SK-N-SH (cell line): Measurements from ENCODE around the gene ARPIN. TPM values are rescaled to one million over a fixed set of nuclear protein-coding genes. Genes with fewer than 3 reads are reported as not detected.
A peak's percentile ranks its signal among the peaks of the same experiment; 100 is the strongest.

Source experiments
- CTCF ChIA-PET: fragments of 300-600, 350-600 bp; formaldehyde crosslinking; extraction: SDS; loops from one replicate; lab custom pipeline; 2021; lab: Yijun Ruan, JAX
- POLR2A ChIA-PET: fragments of 350-600 bp; sonication (Branson Sonifier 250); formaldehyde crosslinking; extraction: SDS; loops from one replicate; lab custom pipeline; 2020; ENCODE audit warnings: antibody characterized with exemption, inconsistent platforms; lab: Yijun Ruan, JAX
- DNase-seq: peaks from one replicate; pipeline ENCODE4 v3.0.0; 2012
- H2AFZ ChIP-seq: fragments of 200-600 bp; sonication (generic); 2 replicates; pipeline ENCODE4 v1.8.1; 2016; ENCODE audit warnings: antibody characterized with exemption, mild to moderate bottlenecking, low read depth
- H3F3A ChIP-seq: fragments of 200-600 bp; sonication (generic); replicated peaks from 2 replicates; pipeline ENCODE3; 2016; ENCODE audit warnings: antibody characterized with exemption, mild to moderate bottlenecking; ENCODE audit not compliant: insufficient read depth
- H3K27ac ChIP-seq, 2 experiments: fragments of 200-500 bp in 1 of 2; fragments of 200-600 bp in 1 of 2; sonication (Bioruptor generic) in 1 of 2; sonication (generic), shearing (Covaris generic) in 1 of 2; 2 replicates each; pipeline versions ENCODE4 v1.5.1 to v1.6.1; 2014 to 2016; ENCODE audit warnings: low read depth in 2 of 2, inconsistent platforms in 1 of 2, low read length in 1 of 2, mild to moderate bottlenecking in 1 of 2, mixed read lengths in 1 of 2
- H3K27me3 ChIP-seq: fragments of 200-600 bp; sonication (generic), shearing (Covaris generic); 2 replicates; pipeline ENCODE4 v1.6.1; 2016; ENCODE audit warnings: mixed run types; ENCODE audit not compliant: insufficient read depth
- H3K36me3 ChIP-seq, 2 experiments: fragments of 200-500 bp in 1 of 2; fragments of 200-600 bp in 1 of 2; sonication (Bioruptor generic) in 1 of 2; sonication (generic) in 1 of 2; replicated peaks in 1 of 2; 2 replicates each; pipeline versions ENCODE3 to v1.5.1; 2014 to 2016; ENCODE audit warnings: low read length in 1 of 2, mild to moderate bottlenecking in 1 of 2; ENCODE audit not compliant: insufficient read depth in 2 of 2, control insufficient read depth in 1 of 2
- H3K4me1 ChIP-seq, 2 experiments: fragments of 200-500 bp in 1 of 2; fragments of 200-600 bp in 1 of 2; sonication (Bioruptor generic) in 1 of 2; sonication (generic), shearing (Covaris generic) in 1 of 2; 2 replicates each; pipeline versions ENCODE4 v1.5.1 to v1.6.1; 2014 to 2016; ENCODE audit warnings: low read depth in 1 of 2, low read length in 1 of 2, mixed run types in 1 of 2; ENCODE audit not compliant: insufficient read depth in 2 of 2, control insufficient read depth in 1 of 2
- H3K4me2 ChIP-seq: fragments of 200-600 bp; sonication (generic), shearing (Covaris generic); 2 replicates; pipeline ENCODE4 v1.6.1; 2017; ENCODE audit warnings: mixed run types
- H3K4me3 ChIP-seq, 2 experiments: fragments of 200-500 bp in 1 of 2; fragments of 200-600 bp in 1 of 2; sonication (Bioruptor generic) in 1 of 2; sonication (generic), shearing (Covaris generic) in 1 of 2; 2 replicates each; pipeline versions ENCODE4 v1.5.1 to v1.8.1; 2014 to 2016; ENCODE audit warnings: low read depth in 2 of 2, inconsistent platforms in 1 of 2, low read length in 1 of 2, mild to moderate bottlenecking in 1 of 2, mixed read lengths in 1 of 2, moderate library complexity in 1 of 2
- H3K79me2 ChIP-seq: fragments of 200-600 bp; sonication (generic); 2 replicates; pipeline ENCODE4 v1.8.1; 2017; ENCODE audit warnings: mild to moderate bottlenecking; ENCODE audit not compliant: insufficient read depth
- H3K9ac ChIP-seq: fragments of 200-600 bp; sonication (generic); 2 replicates; pipeline ENCODE4 v1.6.1; 2017; ENCODE audit warnings: mixed run types
- H3K9me2 ChIP-seq: fragments of 200-600 bp; sonication (generic); 2 replicates; pipeline ENCODE4 v1.6.1; 2017; ENCODE audit warnings: mixed run types
- H3K9me3 ChIP-seq: fragments of 200-600 bp; sonication (generic); 2 replicates; pipeline ENCODE4 v1.6.1; 2017; ENCODE audit warnings: mixed run types, mild to moderate bottlenecking, moderate library complexity
- H4K20me1 ChIP-seq: fragments of 200-600 bp; sonication (generic); 2 replicates; pipeline ENCODE4 v1.6.1; 2017; ENCODE audit warnings: mild to moderate bottlenecking, mixed run types; ENCODE audit not compliant: insufficient read depth
- CHD2 ChIP-seq: fragments of 150-350 bp; IDR thresholded peaks from 2 replicates; pipeline ENCODE4 v1.6.1; 2018; ENCODE audit warnings: low read length; ENCODE audit not compliant: partially characterized antibody
- ELF1 ChIP-seq: IDR thresholded peaks from 2 replicates; pipeline ENCODE4 v1.4.0; 2012
- EP300 ChIP-seq, 2 experiments: IDR thresholded peaks; 2 replicates each; pipeline versions ENCODE4 v1.4.0 to v1.6.1; 2012; ENCODE audit warnings: borderline replicate concordance in 1 of 2, low read depth in 1 of 2, low read length in 1 of 2
- FOSL2 ChIP-seq: IDR thresholded peaks from 2 replicates; pipeline ENCODE4 v1.4.0; 2012; ENCODE audit warnings: low read depth, mild to moderate bottlenecking, moderate library complexity, borderline replicate concordance
- FOXJ3 ChIP-seq: sonication (generic); formaldehyde crosslinking; IDR thresholded peaks from 2 replicates; pipeline ENCODE4 v1.5.1; 2020; ENCODE audit warnings: mild to moderate bottlenecking, missing genetic modification reagents
- FOXM1 ChIP-seq: IDR thresholded peaks from 2 replicates; pipeline ENCODE4 v1.4.0; 2012; ENCODE audit warnings: low read depth, mild to moderate bottlenecking
- GABPA ChIP-seq: IDR thresholded peaks from 2 replicates; pipeline ENCODE4 v1.4.0; 2012; ENCODE audit warnings: low read depth, mild to moderate bottlenecking
- GATA2 ChIP-seq: sonication (generic); formaldehyde crosslinking; IDR thresholded peaks from 2 replicates; pipeline ENCODE4 v1.5.0; 2020; ENCODE audit warnings: mild to moderate bottlenecking, missing genetic modification reagents
- MXI1 ChIP-seq: IDR thresholded peaks from 2 replicates; pipeline ENCODE4 v1.6.1; 2012; ENCODE audit warnings: mild to moderate bottlenecking, low read depth, low read length, improper control_type of control experiment
- NFIC ChIP-seq: IDR thresholded peaks from 2 replicates; pipeline ENCODE4 v1.4.0; 2012; ENCODE audit warnings: borderline replicate concordance
- POLR2AphosphoS5 ChIP-seq: IDR thresholded peaks from 2 replicates; pipeline ENCODE4 v1.6.1; 2012; ENCODE audit warnings: low read depth, low read length
- RCOR1 ChIP-seq: fragments of 150-350 bp; IDR thresholded peaks from 2 replicates; pipeline ENCODE4 v1.6.1; 2017; ENCODE audit warnings: antibody characterized with exemption, low read length
- RXRA ChIP-seq: IDR thresholded peaks from 2 replicates; pipeline ENCODE4 v1.4.0; 2012; ENCODE audit warnings: low read depth, mild to moderate bottlenecking, borderline replicate concordance
- SMC3 ChIP-seq: IDR thresholded peaks from 2 replicates; pipeline ENCODE4 v1.6.1; 2012; ENCODE audit warnings: low read depth, low read length, improper control_type of control experiment
- TAF1 ChIP-seq: IDR thresholded peaks from 2 replicates; pipeline ENCODE4 v1.6.1; 2012; ENCODE audit warnings: low read depth, mild to moderate bottlenecking, low read length, moderate library complexity, borderline replicate concordance
- TEAD4 ChIP-seq: IDR thresholded peaks from 2 replicates; pipeline ENCODE4 v1.4.0; 2012; ENCODE audit warnings: mild to moderate bottlenecking, borderline replicate concordance; ENCODE audit not compliant: insufficient read depth
- YY1 ChIP-seq: IDR thresholded peaks from 2 replicates; pipeline ENCODE4 v1.4.0; 2012; ENCODE audit warnings: low read depth, mild to moderate bottlenecking
- WGBS: methylation state at CpG from one replicate; pipeline ENCODE4 v1.1.6; 2017; ENCODE audit warnings: low lambda C conversion rate; 5-methylcytosine and 5-hydroxymethylcytosine counted together
- polyA plus RNA-seq, 3 experiments: library from polyadenylated mRNA; depleted of rRNA; stranded (reverse); fragments of >200 nt; gene quantifications; 2 replicates each; pipeline ENCODE4 v1.2.3, GENCODE V29; 2012
- TF ChIP-seq, protein P1 (sequence below): IDR thresholded peaks from 2 replicates; pipeline ENCODE4 v1.6.1; 2012; ENCODE audit warnings: mild to moderate bottlenecking, low read depth, low read length, moderate library complexity
- TF ChIP-seq, protein P2 (sequence below): fragments of 200-600 bp; sonication (generic); IDR thresholded peaks from 2 replicates; pipeline ENCODE4 v1.6.1; 2017; ENCODE audit warnings: antibody characterized with exemption, mild to moderate bottlenecking, moderate library complexity
- TF ChIP-seq, protein P3 (sequence below): IDR thresholded peaks from 2 replicates; pipeline ENCODE4 v1.4.0; 2012; ENCODE audit warnings: low read depth
- TF ChIP-seq, protein P4 (sequence below): IDR thresholded peaks from 2 replicates; pipeline ENCODE4 v1.4.0; 2012; ENCODE audit warnings: low read depth, borderline replicate concordance
- TF ChIP-seq, protein P5 (sequence below): fragments of 150-350 bp; IDR thresholded peaks from 2 replicates; pipeline ENCODE4 v1.6.1; 2016; ENCODE audit warnings: mild to moderate bottlenecking, low read depth, low read length

Gene ARPIN
- 13.0 and 13.5 TPM in 2 replicates for polyA plus RNA-seq (2012; rRNA removed)
- polyA plus RNA-seq (2012; cell fraction: cytosol; rRNA removed) = 11.4 and 11.6 TPM in 2 replicates
- 13.0 and 13.8 TPM in 2 replicates for polyA plus RNA-seq (2012; cell fraction: nucleus; rRNA removed)

DNA sequence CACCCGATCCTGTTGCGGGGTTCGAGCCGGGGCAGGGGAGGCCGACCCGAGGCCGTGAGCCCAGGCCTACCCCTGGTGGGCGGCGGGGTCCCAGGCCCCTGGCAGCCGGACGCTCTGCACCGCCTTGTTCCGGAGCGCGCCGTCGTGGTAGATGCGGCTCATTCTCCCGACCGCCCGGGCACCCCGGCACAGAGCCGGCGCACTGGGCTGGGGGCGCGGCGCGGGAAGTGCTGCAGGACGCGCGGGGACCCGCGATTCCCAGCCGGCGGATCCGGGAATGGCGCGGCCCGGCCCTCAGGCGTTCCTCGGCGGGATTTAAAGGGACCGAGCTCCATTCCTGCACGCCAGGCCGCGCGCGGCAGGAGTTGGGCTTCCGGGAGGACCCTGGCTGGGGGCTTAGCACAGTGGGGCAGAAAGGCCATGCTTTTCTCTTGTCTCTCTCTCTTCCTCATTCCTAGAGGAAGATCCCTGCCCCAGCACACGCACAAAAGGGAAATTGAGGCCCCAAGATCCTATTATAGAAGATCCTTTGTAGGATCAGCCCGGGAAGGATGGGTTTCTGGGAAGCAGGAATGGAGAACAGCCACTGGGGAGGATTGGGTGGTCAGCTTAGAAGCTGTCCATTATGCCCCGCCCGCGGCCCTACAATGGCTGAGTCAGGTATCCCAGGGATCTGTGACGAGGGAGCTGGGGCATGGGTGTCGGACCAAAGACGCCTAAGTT is at the start of gene ARPIN:
TSS of gene ARPIN (minus strand) at position 279 of the 723 bp plus-strand sequence. CDS start at position 162, 117 bp downstream.
- Histone ChIP-seq H3K36me3 (no peaks in the 10 kb centered on the region), H2AFZ (peak within 1 kb of the TSS; percentile 99), H3F3A (no peaks in the 10 kb centered on the region), H3K4me1 (peaks cover 0 to 5% of the 10 kb centered on the region in 2 experiments; a peak in 1 of 4 replicates), H3K27ac (peak within 1 kb of the TSS in 1 of 2 experiments; percentile 44; a peak in 1 of 4 replicates), H3K9me3 (no peaks in the 10 kb centered on the region), H4K20me1 (no peaks in the 10 kb centered on the region), H3K79me2 (peaks cover 3% of the 10 kb centered on the region; the same call in 1 of the 2 replicates), H3K9ac (peak within 1 kb of the TSS; percentile 79), H3K4me2 (peak within 1 kb of the TSS; percentile 94), H3K4me3 (peak within 1 kb of the TSS; percentile 58 to 73), H3K27me3 (no peaks in the 10 kb centered on the region), H3K9me2 (no peaks in the 10 kb centered on the region)
- 29% methylated on average over 24 of the region's 57 CpGs for WGBS
- peak; percentile 86 for DNase-seq
- POLR2A ChIA-PET = interaction anchor here (0.5 to 2.0 kb wide), 6 partner anchors 15 to 524 kb away, joined by 3 to 8 read pairs (median 4); partner anchors contain the start of genes AP3S2 and ZNF710
- CTCF ChIA-PET = interaction anchor here (0.7 to 1.4 kb wide), 6 partner anchors 17 to 158 kb away, joined by 3 to 6 read pairs (median 4); no protein-coding TSS in a partner anchor
- TF ChIP-seq GATA2 (CRISPR knock-in tag) (no peak), CHD2 (no peak), ELF1 (peak; percentile 41; the same call in 1 of the 2 replicates), POLR2AphosphoS5 (0 out of 2 replicates have a peak, but pooled peaks have one; percentile 10), SMC3 (no peak), RXRA (no peak), FOXJ3 (CRISPR knock-in tag) (no peak), FOXM1 (no peak), FOSL2 (no peak), MXI1 (peak; percentile 24; the same call in 1 of the 2 replicates), TAF1 (peak; percentile 52; the same call in 1 of the 2 replicates), NFIC (no peak), YY1 (peak; percentile 70), TEAD4 (0 out of 2 replicates have a peak, but pooled peaks have one; percentile 16), GABPA (no peak), RCOR1 (no peak), EP300 (IDR thresholded peaks at IDR 0.05; ENCODE audit: borderline replicate concordance in 1 of 2, low read depth in 1 of 2, low read length in 1 of 2) (no peak)
- TF ChIP-seq, protein P1, sequence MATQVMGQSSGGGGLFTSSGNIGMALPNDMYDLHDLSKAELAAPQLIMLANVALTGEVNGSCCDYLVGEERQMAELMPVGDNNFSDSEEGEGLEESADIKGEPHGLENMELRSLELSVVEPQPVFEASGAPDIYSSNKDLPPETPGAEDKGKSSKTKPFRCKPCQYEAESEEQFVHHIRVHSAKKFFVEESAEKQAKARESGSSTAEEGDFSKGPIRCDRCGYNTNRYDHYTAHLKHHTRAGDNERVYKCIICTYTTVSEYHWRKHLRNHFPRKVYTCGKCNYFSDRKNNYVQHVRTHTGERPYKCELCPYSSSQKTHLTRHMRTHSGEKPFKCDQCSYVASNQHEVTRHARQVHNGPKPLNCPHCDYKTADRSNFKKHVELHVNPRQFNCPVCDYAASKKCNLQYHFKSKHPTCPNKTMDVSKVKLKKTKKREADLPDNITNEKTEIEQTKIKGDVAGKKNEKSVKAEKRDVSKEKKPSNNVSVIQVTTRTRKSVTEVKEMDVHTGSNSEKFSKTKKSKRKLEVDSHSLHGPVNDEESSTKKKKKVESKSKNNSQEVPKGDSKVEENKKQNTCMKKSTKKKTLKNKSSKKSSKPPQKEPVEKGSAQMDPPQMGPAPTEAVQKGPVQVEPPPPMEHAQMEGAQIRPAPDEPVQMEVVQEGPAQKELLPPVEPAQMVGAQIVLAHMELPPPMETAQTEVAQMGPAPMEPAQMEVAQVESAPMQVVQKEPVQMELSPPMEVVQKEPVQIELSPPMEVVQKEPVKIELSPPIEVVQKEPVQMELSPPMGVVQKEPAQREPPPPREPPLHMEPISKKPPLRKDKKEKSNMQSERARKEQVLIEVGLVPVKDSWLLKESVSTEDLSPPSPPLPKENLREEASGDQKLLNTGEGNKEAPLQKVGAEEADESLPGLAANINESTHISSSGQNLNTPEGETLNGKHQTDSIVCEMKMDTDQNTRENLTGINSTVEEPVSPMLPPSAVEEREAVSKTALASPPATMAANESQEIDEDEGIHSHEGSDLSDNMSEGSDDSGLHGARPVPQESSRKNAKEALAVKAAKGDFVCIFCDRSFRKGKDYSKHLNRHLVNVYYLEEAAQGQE = no peak
- TF ChIP-seq, protein P2, sequence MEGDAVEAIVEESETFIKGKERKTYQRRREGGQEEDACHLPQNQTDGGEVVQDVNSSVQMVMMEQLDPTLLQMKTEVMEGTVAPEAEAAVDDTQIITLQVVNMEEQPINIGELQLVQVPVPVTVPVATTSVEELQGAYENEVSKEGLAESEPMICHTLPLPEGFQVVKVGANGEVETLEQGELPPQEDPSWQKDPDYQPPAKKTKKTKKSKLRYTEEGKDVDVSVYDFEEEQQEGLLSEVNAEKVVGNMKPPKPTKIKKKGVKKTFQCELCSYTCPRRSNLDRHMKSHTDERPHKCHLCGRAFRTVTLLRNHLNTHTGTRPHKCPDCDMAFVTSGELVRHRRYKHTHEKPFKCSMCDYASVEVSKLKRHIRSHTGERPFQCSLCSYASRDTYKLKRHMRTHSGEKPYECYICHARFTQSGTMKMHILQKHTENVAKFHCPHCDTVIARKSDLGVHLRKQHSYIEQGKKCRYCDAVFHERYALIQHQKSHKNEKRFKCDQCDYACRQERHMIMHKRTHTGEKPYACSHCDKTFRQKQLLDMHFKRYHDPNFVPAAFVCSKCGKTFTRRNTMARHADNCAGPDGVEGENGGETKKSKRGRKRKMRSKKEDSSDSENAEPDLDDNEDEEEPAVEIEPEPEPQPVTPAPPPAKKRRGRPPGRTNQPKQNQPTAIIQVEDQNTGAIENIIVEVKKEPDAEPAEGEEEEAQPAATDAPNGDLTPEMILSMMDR = no peak
- TF ChIP-seq, protein P3, sequence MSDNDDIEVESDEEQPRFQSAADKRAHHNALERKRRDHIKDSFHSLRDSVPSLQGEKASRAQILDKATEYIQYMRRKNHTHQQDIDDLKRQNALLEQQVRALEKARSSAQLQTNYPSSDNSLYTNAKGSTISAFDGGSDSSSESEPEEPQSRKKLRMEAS = peak; percentile 79
- TF ChIP-seq, protein P4, sequence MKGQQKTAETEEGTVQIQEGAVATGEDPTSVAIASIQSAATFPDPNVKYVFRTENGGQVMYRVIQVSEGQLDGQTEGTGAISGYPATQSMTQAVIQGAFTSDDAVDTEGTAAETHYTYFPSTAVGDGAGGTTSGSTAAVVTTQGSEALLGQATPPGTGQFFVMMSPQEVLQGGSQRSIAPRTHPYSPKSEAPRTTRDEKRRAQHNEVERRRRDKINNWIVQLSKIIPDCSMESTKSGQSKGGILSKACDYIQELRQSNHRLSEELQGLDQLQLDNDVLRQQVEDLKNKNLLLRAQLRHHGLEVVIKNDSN = no peak
- TF ChIP-seq, protein P5, sequence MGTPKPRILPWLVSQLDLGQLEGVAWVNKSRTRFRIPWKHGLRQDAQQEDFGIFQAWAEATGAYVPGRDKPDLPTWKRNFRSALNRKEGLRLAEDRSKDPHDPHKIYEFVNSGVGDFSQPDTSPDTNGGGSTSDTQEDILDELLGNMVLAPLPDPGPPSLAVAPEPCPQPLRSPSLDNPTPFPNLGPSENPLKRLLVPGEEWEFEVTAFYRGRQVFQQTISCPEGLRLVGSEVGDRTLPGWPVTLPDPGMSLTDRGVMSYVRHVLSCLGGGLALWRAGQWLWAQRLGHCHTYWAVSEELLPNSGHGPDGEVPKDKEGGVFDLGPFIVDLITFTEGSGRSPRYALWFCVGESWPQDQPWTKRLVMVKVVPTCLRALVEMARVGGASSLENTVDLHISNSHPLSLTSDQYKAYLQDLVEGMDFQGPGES = no peak
